Mesendoderm (in vitro differentiated cells): Measurements from ENCODE around the gene CREB5.
A peak's percentile ranks its signal among the peaks of the same experiment; 100 is the strongest.

Experiments
- DNase-seq: peaks from one replicate; pipeline ENCODE4 v3.0.0; 2013
- H2AK5ac ChIP-seq: 2 replicates; pipeline ENCODE4 v1.6.1; 2013; ENCODE audit warnings: low read length, inconsistent platforms
- H2BK120ac ChIP-seq: 2 replicates; pipeline ENCODE4 v1.6.1; 2013; ENCODE audit warnings: low read depth, mild to moderate bottlenecking, low read length, moderate library complexity, mixed read lengths
- H2BK15ac ChIP-seq: replicated peaks from 2 replicates; pipeline ENCODE4 v1.6.1; 2013; ENCODE audit warnings: low read depth, mild to moderate bottlenecking, moderate library complexity
- H2BK5ac ChIP-seq: 2 replicates; pipeline ENCODE4 v1.6.1; 2013; ENCODE audit warnings: low read length, inconsistent platforms
- H3K18ac ChIP-seq: 2 replicates; pipeline ENCODE4 v1.6.1; 2013; ENCODE audit warnings: mild to moderate bottlenecking, low read length, mixed read lengths
- H3K23ac ChIP-seq: one replicate; pipeline ENCODE4 v1.6.1; 2013; ENCODE audit warnings: low read length
- H3K27ac ChIP-seq: 2 replicates; pipeline ENCODE4 v1.5.1; 2013; ENCODE audit warnings: low read depth, mild to moderate bottlenecking, inconsistent platforms, low read length, moderate library complexity
- H3K27me3 ChIP-seq: 2 replicates; pipeline ENCODE4 v1.6.1; 2013; ENCODE audit warnings: low read length, control low read depth, mild to moderate bottlenecking, inconsistent platforms; ENCODE audit not compliant: insufficient read depth, poor library complexity
- H3K36me3 ChIP-seq: 2 replicates; pipeline ENCODE4 v1.6.1; 2013; ENCODE audit warnings: low read length, inconsistent platforms; ENCODE audit not compliant: control insufficient read depth, insufficient read depth
- H3K4ac ChIP-seq: one replicate; pipeline ENCODE4 v1.6.1; 2013; ENCODE audit warnings: low read depth, mild to moderate bottlenecking, low read length, moderate library complexity
- H3K4me1 ChIP-seq: 2 replicates; pipeline ENCODE4 v1.6.1; 2013; ENCODE audit warnings: low read depth, low read length, inconsistent platforms; ENCODE audit not compliant: control insufficient read depth
- H3K4me2 ChIP-seq: 2 replicates; pipeline ENCODE4 v1.6.1; 2013; ENCODE audit warnings: low read length
- H3K4me3 ChIP-seq: 2 replicates; pipeline ENCODE4 v1.5.1; 2013; ENCODE audit warnings: mild to moderate bottlenecking, low read length
- H3K56ac ChIP-seq: one replicate; pipeline ENCODE4 v1.6.1; 2013; ENCODE audit warnings: low read length
- H3K79me1 ChIP-seq: 2 replicates; pipeline ENCODE4 v1.6.1; 2013; ENCODE audit warnings: low read length, inconsistent platforms
- H3K79me2 ChIP-seq: 2 replicates; pipeline ENCODE4 v1.6.1; 2013; ENCODE audit warnings: mild to moderate bottlenecking, low read length; ENCODE audit not compliant: control insufficient read depth, insufficient read depth
- H3K9ac ChIP-seq: 2 replicates; pipeline ENCODE4 v1.6.1; 2013; ENCODE audit warnings: low read length, inconsistent platforms
- H4K5ac ChIP-seq: one replicate; pipeline ENCODE4 v1.6.1; 2013; ENCODE audit warnings: low read length
- H4K8ac ChIP-seq: one replicate; pipeline ENCODE4 v1.6.1; 2013; ENCODE audit warnings: low read depth, mild to moderate bottlenecking, control low read depth, low read length, moderate library complexity
- WGBS: extraction: QIAGEN DNeasy Blood & Tissue Kit; methylation state at CpG from one replicate; pipeline ENCODE4 v1.1.7; 2013; ENCODE audit warnings: low lambda C conversion rate, missing lambda C conversion rate; ENCODE audit not compliant: insufficient coverage; ENCODE audit errors: extremely low coverage; 5-methylcytosine and 5-hydroxymethylcytosine counted together

CREB5 gene

GRCh38 chr7:28383975-28384374 is 28.3 kb upstream of the CREB5 start:
- no peaks in the 10 kb centered on the region for H3K79me2 ChIP-seq
- H3K27ac ChIP-seq: no peak overlapping the region
- H3K4ac ChIP-seq: no peak overlapping the region
- H3K9ac ChIP-seq: no peak overlapping the region
- H2BK15ac ChIP-seq: no peak overlapping the region
- no peaks in the 10 kb centered on the region for H3K79me1 ChIP-seq
- H3K56ac ChIP-seq: no peak overlapping the region
- no peak overlapping the region for H3K4me3 ChIP-seq
- WGBS: no CpG with 5 or more reads among the region's 8 CpGs
- H3K27me3 ChIP-seq: no peaks in the 10 kb centered on the region
- H4K5ac ChIP-seq: no peak overlapping the region
- H3K36me3 ChIP-seq: no peaks in the 10 kb centered on the region
- H3K23ac ChIP-seq: no peak overlapping the region
- H3K4me1 ChIP-seq: no peaks in the 10 kb centered on the region
- no peak overlapping the region for H3K4me2 ChIP-seq
- H2AK5ac ChIP-seq: no peak overlapping the region
- H4K8ac ChIP-seq: no peak overlapping the region
- H3K18ac ChIP-seq: no peak overlapping the region
- no peak overlapping the region for H2BK120ac ChIP-seq
- no peak for DNase-seq
- no peak overlapping the region for H2BK5ac ChIP-seq

- H2BK15ac ChIP-seq: no peak overlapping the region
Observed at GRCh38 chr7:28389504-28390395, 22.6 kb upstream of the CREB5 start.

GRCh38 chr7:28390426-28390825 is 21.9 kb upstream of the CREB5 start:
- Histone ChIP-seq H3K27ac (no peak overlapping the region), H2BK15ac (no peak overlapping the region), H3K56ac (no peak overlapping the region), H3K27me3 (no peaks in the 10 kb centered on the region), H2BK5ac (no peak overlapping the region), H2BK120ac (no peak overlapping the region), H3K9ac (no peak overlapping the region), H3K4ac (no peak overlapping the region), H4K5ac (no peak overlapping the region), H2AK5ac (no peak overlapping the region), H3K23ac (no peak overlapping the region), H4K8ac (no peak overlapping the region), H3K79me2 (no peaks in the 10 kb centered on the region), H3K4me3 (no peak overlapping the region), H3K79me1 (no peaks in the 10 kb centered on the region), H3K18ac (no peak overlapping the region), H3K4me1 (no peaks in the 10 kb centered on the region), H3K4me2 (no peak overlapping the region), H3K36me3 (no peaks in the 10 kb centered on the region)
- no peak for DNase-seq
- WGBS: no CpG with 5 or more reads among the region's 3 CpGs

More at GRCh38 chr7:28389504-28390395, 22.6 kb upstream of the CREB5 start:
- Histone ChIP-seq H3K79me2 (no peaks in the 10 kb centered on the region), H3K27me3 (no peaks in the 10 kb centered on the region), H3K56ac (no peak overlapping the region), H3K36me3 (no peaks in the 10 kb centered on the region), H3K27ac (no peak overlapping the region), H3K79me1 (no peaks in the 10 kb centered on the region), H3K9ac (peak overlapping the region; percentile 13), H3K23ac (no peak overlapping the region), H3K18ac (no peak overlapping the region), H3K4me3 (no peak overlapping the region), H3K4ac (no peak overlapping the region), H4K8ac (no peak overlapping the region), H3K4me1 (no peaks in the 10 kb centered on the region), H4K5ac (no peak overlapping the region), H2BK5ac (no peak overlapping the region), H2AK5ac (no peak overlapping the region), H2BK120ac (no peak overlapping the region), H3K4me2 (no peak overlapping the region)
- WGBS: no CpG with 5 or more reads among the region's 14 CpGs
- peak; percentile 76 for DNase-seq

- H3K4ac ChIP-seq: no peak overlapping the region
Observed at GRCh38 chr7:28392289-28392688, 20.0 kb upstream of the CREB5 start.

GRCh38 chr7:28395404-28395803 is 16.9 kb upstream of the CREB5 start:
- H2BK15ac ChIP-seq: no peak overlapping the region
- no peak overlapping the region for H2BK120ac ChIP-seq
- H3K9ac ChIP-seq: no peak overlapping the region
- H4K5ac ChIP-seq: no peak overlapping the region
- no peak overlapping the region for H2BK5ac ChIP-seq
- no peak overlapping the region for H3K27ac ChIP-seq
- H4K8ac ChIP-seq: no peak overlapping the region
- no peak overlapping the region for H3K4me2 ChIP-seq
- DNase-seq: no peak
- H3K4me3 ChIP-seq: no peak overlapping the region
- H3K23ac ChIP-seq: no peak overlapping the region
- H3K27me3 ChIP-seq: no peaks in the 10 kb centered on the region
- no peak overlapping the region for H3K4ac ChIP-seq
- no peak overlapping the region for H3K18ac ChIP-seq
- no CpG with 5 or more reads among the region's 3 CpGs for WGBS
- H2AK5ac ChIP-seq: no peak overlapping the region
- no peaks in the 10 kb centered on the region for H3K36me3 ChIP-seq
- no peaks in the 10 kb centered on the region for H3K79me1 ChIP-seq
- no peaks in the 10 kb centered on the region for H3K79me2 ChIP-seq
- H3K4me1 ChIP-seq: no peaks in the 10 kb centered on the region
- H3K56ac ChIP-seq: no peak overlapping the region

More at GRCh38 chr7:28392289-28392688, 20.0 kb upstream of the CREB5 start:
- H4K8ac ChIP-seq: no peak overlapping the region
- WGBS: no CpG with 5 or more reads among the region's 2 CpGs
- no peaks in the 10 kb centered on the region for H3K79me1 ChIP-seq
- no peak for DNase-seq
- no peak overlapping the region for H3K27ac ChIP-seq
- H2BK120ac ChIP-seq: no peak overlapping the region
- no peak overlapping the region for H3K4me2 ChIP-seq
- no peaks in the 10 kb centered on the region for H3K27me3 ChIP-seq
- H2AK5ac ChIP-seq: no peak overlapping the region
- no peak overlapping the region for H3K56ac ChIP-seq
- no peak overlapping the region for H3K23ac ChIP-seq
- no peaks in the 10 kb centered on the region for H3K79me2 ChIP-seq
- H3K4me1 ChIP-seq: no peaks in the 10 kb centered on the region
- H4K5ac ChIP-seq: no peak overlapping the region
- H3K9ac ChIP-seq: no peak overlapping the region
- no peak overlapping the region for H2BK15ac ChIP-seq
- no peaks in the 10 kb centered on the region for H3K36me3 ChIP-seq
- H3K18ac ChIP-seq: no peak overlapping the region
- no peak overlapping the region for H2BK5ac ChIP-seq
- no peak overlapping the region for H3K4me3 ChIP-seq
